ENCODE results near the gene SLC18A3. TPM values are rescaled to one million over a fixed set of nuclear protein-coding genes. Genes with fewer than 3 reads are reported as not detected.

The SLC18A3 gene
- total and polyA plus RNA-seq, 5 donors, result 0.14 to 0.23 TPM; not detected in 3

DNA sequence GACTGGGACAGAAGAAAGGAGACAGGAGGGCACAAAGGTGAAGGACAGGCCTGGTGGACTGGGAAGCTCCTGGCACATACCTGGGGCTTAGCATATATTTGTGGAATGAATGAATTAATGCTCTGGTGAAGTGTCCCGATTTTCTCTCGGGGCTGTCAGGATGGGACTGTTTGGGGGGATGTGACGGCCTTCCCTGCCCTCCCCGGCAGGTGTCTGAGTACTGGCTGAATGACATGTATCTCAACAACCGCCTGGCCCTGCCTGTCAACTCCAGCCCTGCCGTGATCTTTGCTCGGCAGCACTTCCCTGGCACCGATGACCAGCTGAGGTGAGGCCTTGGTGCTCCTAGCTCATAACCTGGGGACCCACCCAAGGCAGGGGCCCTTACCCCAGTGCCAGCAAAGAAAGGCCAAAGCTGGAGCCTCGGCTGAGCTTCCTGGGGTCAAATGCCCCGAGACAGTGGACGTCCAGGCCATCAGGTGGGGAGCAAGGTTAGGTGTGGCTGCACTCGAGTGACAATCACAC lies 10.2 kb downstream of the SLC18A3 start:
- no peaks in the 10 kb centered on the region for H3K27me3 ChIP-seq (ENCODE audit: control insufficient read depth, insufficient read depth)
- no peak for ATAC-seq
- no peak overlapping the region for H3K27ac ChIP-seq (ENCODE audit: low read length)
- DNase-seq, result no peak
- no peaks in the 10 kb centered on the region for H3K9me3 ChIP-seq (ENCODE audit: control insufficient read depth, low read length)
- no peaks in the 10 kb centered on the region for H3K4me1 ChIP-seq (ENCODE audit: control insufficient read depth, insufficient read depth, low read length)
- WGBS, result 83% methylated on average over 12 of the region's 12 CpGs
- H3K4me3 ChIP-seq (ENCODE audit: low read length), result no peak overlapping the region
- intact Hi-C loops (cut with DNase I), result no loop called here

- DNase-seq (no peak), ATAC-seq (no peak)
- Histone ChIP-seq H3K4me3 (ENCODE audit: low read length) (no peak overlapping the region), H3K27ac (ENCODE audit: low read length) (no peak overlapping the region), H3K4me1 (ENCODE audit: control insufficient read depth, insufficient read depth, low read length) (no peaks in the 10 kb centered on the region), H3K27me3 (ENCODE audit: control insufficient read depth, insufficient read depth) (no peaks in the 10 kb centered on the region), H3K9me3 (ENCODE audit: control insufficient read depth, low read length) (no peaks in the 10 kb centered on the region)
- intact Hi-C loops (cut with DNase I), result no loop called here
- 62% methylated on average over 6 of the region's 6 CpGs for WGBS
These were observed 10.8 kb downstream of the SLC18A3 start for GRCh38 chr10:49620841-49621378.

DNA sequence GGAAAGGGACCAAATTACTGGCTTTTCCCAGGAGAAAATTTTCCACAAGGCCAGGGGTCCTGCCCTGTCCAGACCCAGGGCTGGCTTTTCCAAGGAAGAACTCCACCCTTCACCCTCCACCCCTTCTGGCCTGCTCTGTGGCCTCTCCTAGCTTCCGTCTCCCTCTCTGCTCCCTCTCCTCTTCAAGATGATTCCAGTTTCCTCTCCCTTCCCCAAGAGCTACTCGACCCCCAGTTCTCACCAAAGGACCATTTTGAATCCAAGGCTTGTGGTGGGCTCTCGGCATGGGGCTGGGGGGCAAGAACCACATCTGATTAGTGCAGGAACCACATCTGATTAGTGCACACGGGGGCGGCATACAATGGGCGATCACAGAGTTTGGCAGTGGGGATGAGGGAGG lies 11.5 kb downstream of the SLC18A3 start:
- ATAC-seq (no peak), DNase-seq (no peak)
- Histone ChIP-seq H3K4me1 (ENCODE audit: control insufficient read depth, insufficient read depth, low read length) (no peaks in the 10 kb centered on the region), H3K27me3 (ENCODE audit: control insufficient read depth, insufficient read depth) (no peaks in the 10 kb centered on the region), H3K27ac (ENCODE audit: low read length) (no peak overlapping the region), H3K9me3 (ENCODE audit: control insufficient read depth, low read length) (no peaks in the 10 kb centered on the region), H3K4me3 (ENCODE audit: low read length) (no peak overlapping the region)
- WGBS, result 45% methylated on average over 6 of the region's 6 CpGs
- intact Hi-C loops (cut with DNase I), result no loop called here

- H3K27ac ChIP-seq (ENCODE audit: low read length), result no peak overlapping the region
- no peaks in the 10 kb centered on the region for H3K27me3 ChIP-seq (ENCODE audit: control insufficient read depth, insufficient read depth)
- no peak overlapping the region for H3K4me3 ChIP-seq (ENCODE audit: low read length)
- DNase-seq (no peak), ATAC-seq (no peak)
- no peaks in the 10 kb centered on the region for H3K9me3 ChIP-seq (ENCODE audit: control insufficient read depth, low read length)
- intact Hi-C loops (cut with DNase I), result no loop called here
- 68% methylated on average over 11 of the region's 11 CpGs for WGBS
- H3K4me1 ChIP-seq (ENCODE audit: control insufficient read depth, insufficient read depth, low read length), result no peaks in the 10 kb centered on the region
These were observed 12.6 kb downstream of the SLC18A3 start for GRCh38 chr10:49622426-49623425.

DNA sequence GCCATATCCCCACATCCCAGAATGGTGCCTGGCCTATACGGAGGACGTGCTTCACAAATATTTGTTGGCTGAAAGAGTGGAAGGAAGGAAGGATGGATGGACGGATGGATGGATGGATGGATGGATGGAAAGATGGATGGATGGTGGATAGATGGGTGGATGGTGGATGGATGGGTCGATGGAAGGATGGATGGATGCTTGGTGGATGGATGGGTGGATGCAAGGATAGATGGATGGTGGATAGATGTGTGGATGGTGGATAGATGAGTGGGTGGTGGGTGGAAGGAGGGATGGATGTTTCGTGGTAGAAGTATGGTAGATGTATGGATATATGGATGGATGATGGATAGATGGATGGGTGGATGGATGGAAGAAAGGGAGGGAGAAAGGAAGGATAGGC lies 14.5 kb downstream of the SLC18A3 start:
- H3K27ac ChIP-seq (ENCODE audit: low read length), result no peak overlapping the region
- 56% methylated on average over 5 of the region's 5 CpGs for whole genome bisulfite sequencing
- H3K9me3 ChIP-seq (ENCODE audit: control insufficient read depth, low read length), result no peaks in the 10 kb centered on the region
- H3K4me1 ChIP-seq (ENCODE audit: control insufficient read depth, insufficient read depth, low read length), result no peaks in the 10 kb centered on the region
- H3K4me3 ChIP-seq (ENCODE audit: low read length), result no peak overlapping the region
- H3K27me3 ChIP-seq (ENCODE audit: control insufficient read depth, insufficient read depth), result no peaks in the 10 kb centered on the region
- intact Hi-C loops (cut with DNase I), result no loop called here
- DNase-seq, result no peak
- ATAC-seq, result no peak

DNA sequence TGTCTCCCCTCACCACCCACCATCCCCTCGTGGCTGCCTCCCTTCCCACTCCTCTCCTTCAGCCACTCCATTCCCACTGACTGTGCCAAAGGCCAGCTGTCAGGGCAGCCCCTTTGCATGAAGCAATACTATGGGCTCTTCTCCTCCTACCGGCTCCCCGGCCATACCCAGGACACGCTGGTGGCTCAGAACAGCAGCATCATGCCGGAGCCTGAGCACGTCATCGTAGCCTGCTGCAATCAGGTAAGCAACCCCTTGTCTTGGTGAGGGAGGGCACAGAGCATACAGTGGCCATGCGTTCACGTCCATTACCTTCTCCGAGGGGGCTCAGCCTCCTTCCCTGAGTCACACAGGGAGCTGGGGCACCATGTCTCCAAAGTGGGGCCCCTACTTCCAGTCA lies 15.3 kb downstream of the SLC18A3 start:
- Histone ChIP-seq H3K27ac (ENCODE audit: low read length) (no peak overlapping the region), H3K4me3 (ENCODE audit: low read length) (no peak overlapping the region), H3K9me3 (ENCODE audit: control insufficient read depth, low read length) (no peaks in the 10 kb centered on the region), H3K27me3 (ENCODE audit: control insufficient read depth, insufficient read depth) (no peaks in the 10 kb centered on the region), H3K4me1 (ENCODE audit: control insufficient read depth, insufficient read depth, low read length) (no peaks in the 10 kb centered on the region)
- intact Hi-C loops (cut with DNase I), result no loop called here
- ATAC-seq (no peak), DNase-seq (no peak)
- WGBS, result 78% methylated on average over 10 of the region's 10 CpGs

- DNase-seq, result no peak
- WGBS, result 92% methylated on average over 7 of the region's 7 CpGs
- H3K27ac ChIP-seq (ENCODE audit: low read length), result no peak overlapping the region
- ATAC-seq, result no peak
- intact Hi-C loops (cut with DNase I), result no loop called here
- H3K9me3 ChIP-seq (ENCODE audit: control insufficient read depth, low read length), result no peaks in the 10 kb centered on the region
- H3K27me3 ChIP-seq (ENCODE audit: control insufficient read depth, insufficient read depth), result no peaks in the 10 kb centered on the region
- no peak overlapping the region for H3K4me3 ChIP-seq (ENCODE audit: low read length)
- H3K4me1 ChIP-seq (ENCODE audit: control insufficient read depth, insufficient read depth, low read length), result no peaks in the 10 kb centered on the region
These were observed 16.9 kb downstream of the SLC18A3 start for GRCh38 chr10:49627038-49627437.

GRCh38 chr10:49627644-49628247 lies 17.6 kb downstream of the SLC18A3 start:
- ATAC-seq (no peak), DNase-seq (no peak)
- no peaks in the 10 kb centered on the region for H3K9me3 ChIP-seq (ENCODE audit: control insufficient read depth, low read length)
- no peak overlapping the region for H3K27ac ChIP-seq (ENCODE audit: low read length)
- intact Hi-C loops (cut with DNase I), result no loop called here
- no peaks in the 10 kb centered on the region for H3K4me1 ChIP-seq (ENCODE audit: control insufficient read depth, insufficient read depth, low read length)
- H3K27me3 ChIP-seq (ENCODE audit: control insufficient read depth, insufficient read depth), result no peaks in the 10 kb centered on the region
- 83% methylated on average over 18 of the region's 18 CpGs for WGBS
- H3K4me3 ChIP-seq (ENCODE audit: low read length), result no peak overlapping the region

DNA sequence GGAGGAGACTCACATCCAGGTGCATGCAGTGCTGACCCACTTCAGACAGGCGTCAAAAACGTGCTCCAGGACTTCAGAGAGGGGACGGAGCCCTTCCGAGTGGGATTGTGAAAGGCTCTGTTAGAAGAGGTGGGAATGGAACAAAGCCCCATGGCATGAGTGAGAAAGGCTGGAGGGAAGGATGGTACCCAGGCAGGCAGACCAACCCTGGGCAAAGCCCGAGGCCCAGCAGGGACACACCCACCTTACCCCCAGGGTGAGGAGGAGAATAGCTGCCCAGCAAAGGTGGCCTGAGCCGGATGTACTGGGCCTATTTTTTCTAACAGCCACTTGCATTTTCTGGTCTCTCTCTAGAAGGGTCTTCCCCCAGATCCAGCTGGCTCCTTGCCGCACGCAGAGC lies 18.5 kb downstream of the SLC18A3 start:
- no peak overlapping the region for H3K27ac ChIP-seq (ENCODE audit: low read length)
- no peak overlapping the region for H3K4me3 ChIP-seq (ENCODE audit: low read length)
- ATAC-seq (no peak), DNase-seq (no peak)
- H3K27me3 ChIP-seq (ENCODE audit: control insufficient read depth, insufficient read depth), result no peaks in the 10 kb centered on the region
- WGBS, result 86% methylated on average over 8 of the region's 8 CpGs
- no peaks in the 10 kb centered on the region for H3K9me3 ChIP-seq (ENCODE audit: control insufficient read depth, low read length)
- intact Hi-C loops (cut with DNase I), result no loop called here
- no peaks in the 10 kb centered on the region for H3K4me1 ChIP-seq (ENCODE audit: control insufficient read depth, insufficient read depth, low read length)

DNA sequence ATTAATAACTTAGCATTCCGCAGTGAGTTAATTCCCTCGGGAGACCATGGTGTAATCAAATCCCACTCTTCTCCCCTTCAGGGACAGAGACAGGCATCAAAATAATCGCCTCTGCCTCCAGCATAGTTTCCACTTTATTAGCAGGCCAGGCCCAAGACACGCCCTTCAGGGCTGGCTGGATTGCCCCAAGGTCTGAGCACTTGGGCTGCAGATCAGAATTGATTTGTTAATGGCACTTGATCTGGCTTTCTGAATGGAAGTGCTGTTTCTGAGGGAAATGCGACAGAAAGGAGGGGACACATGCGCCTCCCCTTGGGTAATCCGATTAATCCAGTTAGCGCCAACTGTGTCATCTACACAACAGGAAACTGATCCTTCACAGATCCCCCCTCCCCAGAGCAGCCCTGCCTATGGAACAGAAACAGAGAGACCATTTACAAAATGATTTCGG lies 19.3 kb downstream of the SLC18A3 start:
- Histone ChIP-seq H3K27me3 (ENCODE audit: control insufficient read depth, insufficient read depth) (no peaks in the 10 kb centered on the region), H3K4me3 (ENCODE audit: low read length) (no peak overlapping the region), H3K9me3 (ENCODE audit: control insufficient read depth, low read length) (no peaks in the 10 kb centered on the region), H3K4me1 (ENCODE audit: control insufficient read depth, insufficient read depth, low read length) (no peaks in the 10 kb centered on the region), H3K27ac (ENCODE audit: low read length) (no peak overlapping the region)
- intact Hi-C loops (cut with DNase I), result no loop called here
- WGBS, result 63% methylated on average over 9 of the region's 9 CpGs
- ATAC-seq (no peak), DNase-seq (no peak)

DNA sequence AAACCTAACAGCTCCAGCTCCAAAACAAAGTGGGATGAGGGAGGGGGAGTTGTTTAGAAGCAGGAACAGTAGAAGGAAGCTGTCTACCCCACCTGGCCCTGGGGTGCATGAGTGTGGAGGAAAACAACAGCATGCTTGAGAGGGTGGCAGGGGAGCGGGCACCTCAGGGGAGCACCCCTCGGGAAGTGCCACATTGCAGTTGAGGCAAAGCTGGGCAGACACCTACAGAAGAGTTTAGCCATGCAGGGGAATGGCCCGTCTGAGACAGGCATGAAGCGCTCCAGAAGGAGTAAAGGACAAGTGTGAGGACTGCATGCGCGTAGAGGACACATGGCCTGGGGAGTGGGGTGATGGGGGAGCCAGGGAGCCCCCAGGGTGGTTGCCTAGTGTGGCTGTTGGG lies 21.9 kb downstream of the SLC18A3 start:
- DNase-seq, result no peak
- Histone ChIP-seq H3K27me3 (ENCODE audit: control insufficient read depth, insufficient read depth) (no peaks in the 10 kb centered on the region), H3K9me3 (ENCODE audit: control insufficient read depth, low read length) (no peaks in the 10 kb centered on the region), H3K4me1 (ENCODE audit: control insufficient read depth, insufficient read depth, low read length) (no peaks in the 10 kb centered on the region), H3K27ac (ENCODE audit: low read length) (no peak overlapping the region), H3K4me3 (ENCODE audit: low read length) (no peak overlapping the region)
- intact Hi-C loops (cut with DNase I), result no loop called here
- WGBS, result 92% methylated on average over 6 of the region's 6 CpGs
- ATAC-seq, result no peak

Measured in right cardiac atrium (tissue), 5 donors.